HepG2 (cell line): ENCODE measurements around the gene FAM32A. TPM values are rescaled to one million over a fixed set of nuclear protein-coding genes. Genes with fewer than 3 reads are reported as not detected.
A peak's percentile ranks its signal among the peaks of the same experiment; 100 is the strongest.

ENCODE experiments used
- GTF3A ChIP-seq: sonication (generic); formaldehyde crosslinking; conservative IDR thresholded peaks from 2 replicates; pipeline ENCODE4 v1.4.0; 2020; ENCODE audit warnings: mild to moderate bottlenecking, missing genetic modification reagents
- HIVEP1 ChIP-seq: sonication (generic); formaldehyde crosslinking; IDR thresholded peaks from 2 replicates; pipeline ENCODE4 v1.4.0; 2020; ENCODE audit warnings: mild to moderate bottlenecking, missing genetic modification reagents
- HOXA5 ChIP-seq: sonication (generic); formaldehyde crosslinking; IDR thresholded peaks from 2 replicates; pipeline ENCODE4 v1.4.0; 2020; ENCODE audit warnings: missing genetic modification reagents
- NCOA2 ChIP-seq: sonication (generic); formaldehyde crosslinking; IDR thresholded peaks from 2 replicates; pipeline ENCODE4 v1.8.0; 2022; ENCODE audit warnings: inconsistent platforms
- PAWR ChIP-seq: sonication (generic); formaldehyde crosslinking; IDR thresholded peaks from 2 replicates; pipeline ENCODE4 v1.4.0; 2020; ENCODE audit warnings: missing genetic modification reagents, mild to moderate bottlenecking, borderline replicate concordance
- RAD21 ChIP-seq: fragments of 450-650 bp; formaldehyde crosslinking; IDR thresholded peaks from 2 replicates; pipeline ENCODE4 v1.5.0; 2020; ENCODE audit warnings: mild to moderate bottlenecking
- SMC3 ChIP-seq: IDR thresholded peaks from 2 replicates; pipeline ENCODE4 v1.6.1; 2011; ENCODE audit warnings: low read length, improper control_type of control experiment
- TOPORS ChIP-seq: sonication (generic); formaldehyde crosslinking; IDR thresholded peaks from 2 replicates; pipeline ENCODE4 v1.8.0; 2023; ENCODE audit warnings: mild to moderate bottlenecking, missing genetic modification reagents
- U2AF1 ChIP-seq: fragments of 200-400 bp; formaldehyde crosslinking; optimal IDR thresholded peaks from 2 replicates; pipeline ENCODE3; 2017; ENCODE audit warnings: mild to moderate bottlenecking, low read depth, low read length
- YEATS2 ChIP-seq: sonication (generic); formaldehyde crosslinking; IDR thresholded peaks from 2 replicates; pipeline ENCODE4 v1.4.0; 2020; ENCODE audit warnings: missing genetic modification reagents, borderline replicate concordance
- ZKSCAN5 ChIP-seq: sonication (generic); formaldehyde crosslinking; IDR thresholded peaks from 2 replicates; pipeline ENCODE4 v1.5.1; 2020; ENCODE audit warnings: mild to moderate bottlenecking, missing genetic modification reagents
- ZNF331 ChIP-seq: sonication (generic); formaldehyde crosslinking; IDR thresholded peaks from 2 replicates; pipeline ENCODE4 v1.4.0; 2020; ENCODE audit warnings: missing genetic modification reagents
- ZNF350 ChIP-seq: sonication (generic); formaldehyde crosslinking; IDR thresholded peaks from 2 replicates; pipeline ENCODE4 v1.4.0; 2020; ENCODE audit warnings: mild to moderate bottlenecking, low read depth, missing genetic modification reagents, borderline replicate concordance
- ZNF549 ChIP-seq: sonication (generic); formaldehyde crosslinking; IDR thresholded peaks from 2 replicates; pipeline ENCODE4 v1.5.0; 2020; ENCODE audit warnings: missing genetic modification reagents
- ZNF780A ChIP-seq: sonication (generic); formaldehyde crosslinking; IDR thresholded peaks from 2 replicates; pipeline ENCODE4 v1.8.0; 2022; ENCODE audit warnings: mild to moderate bottlenecking, missing genetic modification reagents, moderate library complexity
- ZSCAN12 ChIP-seq: sonication (generic); formaldehyde crosslinking; IDR thresholded peaks from 2 replicates; pipeline ENCODE4 v1.9.0; 2021; ENCODE audit warnings: mild to moderate bottlenecking, missing genetic modification reagents
- polyA plus RNA-seq, 8 experiments: library from polyadenylated mRNA; depleted of rRNA in 3 of 8; stranded (reverse) in 7 of 8; unstranded in 1 of 8; fragments of >200 nt; fragmentation: Illumina TruSeq in 4 of 8; extraction: Trizol in 4 of 8; gene quantifications; 2 replicates each; pipeline versions ENCODE4 v1.2.1 to v1.2.3, GENCODE V29; 2011 to 2016; ENCODE audit warnings: low read depth in 4 of 8, missing spikeins in 1 of 8, mixed read lengths in 1 of 8; ENCODE audit not compliant: insufficient read depth in 1 of 8
- total RNA-seq, 5 experiments: library from RNA; depleted of rRNA; stranded (reverse); fragments of >200 nt; fragmentation: Illumina TruSeq; extraction: Trizol; gene quantifications; 2 replicates each; pipeline ENCODE4 v1.2.3, GENCODE V29; 2016; ENCODE audit warnings: low read depth in 1 of 5
- TF ChIP-seq, protein P1 (sequence below): IDR thresholded peaks from 2 replicates; pipeline ENCODE4 v1.6.1; 2016; ENCODE audit warnings: low read depth, borderline replicate concordance
- TF ChIP-seq, protein P2 (sequence below): sonication (generic); formaldehyde crosslinking; IDR thresholded peaks from 2 replicates; pipeline ENCODE4 v1.8.1; 2023; ENCODE audit warnings: mild to moderate bottlenecking, missing genetic modification reagents
- TF ChIP-seq, protein P3 (sequence below): sonication (generic); formaldehyde crosslinking; IDR thresholded peaks from 2 replicates; pipeline ENCODE4 v1.5.0; 2020; ENCODE audit warnings: mild to moderate bottlenecking, missing genetic modification reagents, borderline replicate concordance
- TF ChIP-seq, protein P4 (sequence below), 2 experiments: sonication (generic) in 1 of 2; formaldehyde crosslinking in 1 of 2; IDR thresholded peaks; 2 replicates each; pipeline versions ENCODE4 v1.4.0 to v1.6.1; 2018 to 2020; ENCODE audit warnings: missing genetic modification reagents in 2 of 2, borderline replicate concordance in 1 of 2, low read depth in 1 of 2, mild to moderate bottlenecking in 1 of 2, missing biosample characterization in 1 of 2

Gene FAM32A
- total and polyA plus RNA-seq, 2 of the 13 experiments (the other 11 are each of a cell fraction or from before 2014, with no cell fraction given) = 85.8 to 86.2 TPM

DNA sequence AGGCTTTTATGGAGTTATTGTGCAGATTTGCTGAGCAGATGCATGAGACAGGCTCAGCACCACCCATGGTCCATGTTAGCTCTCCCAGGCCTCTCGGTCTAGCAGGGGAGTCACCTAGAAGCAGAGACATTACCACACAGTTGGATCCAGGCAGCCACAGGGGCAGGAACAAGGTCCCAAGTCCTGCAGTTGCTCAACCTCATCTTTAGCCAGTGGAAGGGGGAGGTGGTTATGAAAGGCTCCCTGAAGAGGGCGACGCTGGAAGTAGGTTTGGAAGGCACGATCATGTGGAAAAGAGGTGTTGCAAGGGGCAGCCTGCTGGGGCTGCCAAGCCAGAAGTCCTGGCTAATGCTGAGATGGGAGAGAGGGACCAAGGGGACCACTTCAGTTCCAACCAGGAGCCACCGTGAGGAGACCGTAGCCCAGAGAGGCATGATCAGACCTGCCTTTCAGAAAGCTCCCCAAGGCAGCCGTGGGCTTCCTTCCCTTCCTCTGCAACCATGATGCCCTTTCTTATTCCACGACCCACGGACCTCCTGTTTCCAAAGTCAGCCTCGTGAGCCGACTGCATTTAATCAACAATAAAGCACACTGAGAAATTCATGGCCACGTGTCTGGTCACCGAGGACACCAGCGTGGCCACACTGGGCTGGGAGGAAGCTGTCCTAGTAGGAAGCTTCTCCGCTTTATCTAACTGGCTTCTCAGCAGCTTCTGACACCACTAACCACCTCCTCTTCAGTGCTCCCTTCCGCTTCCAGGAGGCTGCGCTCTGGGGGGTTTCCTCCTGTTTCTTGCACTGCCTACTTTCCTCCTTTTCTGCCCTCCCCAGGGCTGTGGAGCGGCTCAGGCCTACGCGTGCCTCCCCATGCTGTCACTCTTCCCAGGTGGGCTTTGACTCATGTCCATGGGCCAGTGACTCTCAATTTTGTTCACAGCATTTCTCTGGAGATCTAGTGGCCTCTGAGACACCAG, 15.1 kb downstream of the FAM32A start (continued):
- TF ChIP-seq ZNF331 (CRISPR knock-in tag) = peak; percentile 91; the same call in 1 of the 2 replicates
- TF ChIP-seq HOXA5 = no peak
- TF ChIP-seq, protein P1, sequence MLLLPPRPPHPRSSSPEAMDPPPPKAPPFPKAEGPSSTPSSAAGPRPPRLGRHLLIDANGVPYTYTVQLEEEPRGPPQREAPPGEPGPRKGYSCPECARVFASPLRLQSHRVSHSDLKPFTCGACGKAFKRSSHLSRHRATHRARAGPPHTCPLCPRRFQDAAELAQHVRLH (CRISPR knock-in tag) = peak; percentile 62
- TF ChIP-seq YEATS2 = no peak; the same call in 1 of the 2 replicates
- no peak for TF ChIP-seq RAD21 (CRISPR knock-in tag)
- TF ChIP-seq PAWR (CRISPR knock-in tag) = no peak
- TF ChIP-seq TOPORS (CRISPR knock-in tag) = 0 out of 2 replicates have a peak, but pooled peaks have one; percentile 35
- TF ChIP-seq GTF3A = no peak
- TF ChIP-seq, protein P2, sequence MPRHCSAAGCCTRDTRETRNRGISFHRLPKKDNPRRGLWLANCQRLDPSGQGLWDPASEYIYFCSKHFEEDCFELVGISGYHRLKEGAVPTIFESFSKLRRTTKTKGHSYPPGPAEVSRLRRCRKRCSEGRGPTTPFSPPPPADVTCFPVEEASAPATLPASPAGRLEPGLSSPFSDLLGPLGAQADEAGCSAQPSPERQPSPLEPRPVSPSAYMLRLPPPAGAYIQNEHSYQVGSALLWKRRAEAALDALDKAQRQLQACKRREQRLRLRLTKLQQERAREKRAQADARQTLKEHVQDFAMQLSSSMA (CRISPR knock-in tag) = peak; percentile 94
- no peak for TF ChIP-seq U2AF1
- no peak for TF ChIP-seq ZSCAN12 (CRISPR knock-in tag)
- TF ChIP-seq ZNF350 = peak; percentile 75; the same call in 1 of the 2 replicates
- TF ChIP-seq ZKSCAN5 (CRISPR knock-in tag) = no peak
- peak; percentile 20; the same call in 1 of the 2 replicates for TF ChIP-seq HIVEP1 (CRISPR knock-in tag)
- TF ChIP-seq NCOA2 (CRISPR knock-in tag) = peak; percentile 72
- no peak for TF ChIP-seq ZNF549 (CRISPR knock-in tag)
- peak; percentile 54 for TF ChIP-seq SMC3
- TF ChIP-seq, protein P3, sequence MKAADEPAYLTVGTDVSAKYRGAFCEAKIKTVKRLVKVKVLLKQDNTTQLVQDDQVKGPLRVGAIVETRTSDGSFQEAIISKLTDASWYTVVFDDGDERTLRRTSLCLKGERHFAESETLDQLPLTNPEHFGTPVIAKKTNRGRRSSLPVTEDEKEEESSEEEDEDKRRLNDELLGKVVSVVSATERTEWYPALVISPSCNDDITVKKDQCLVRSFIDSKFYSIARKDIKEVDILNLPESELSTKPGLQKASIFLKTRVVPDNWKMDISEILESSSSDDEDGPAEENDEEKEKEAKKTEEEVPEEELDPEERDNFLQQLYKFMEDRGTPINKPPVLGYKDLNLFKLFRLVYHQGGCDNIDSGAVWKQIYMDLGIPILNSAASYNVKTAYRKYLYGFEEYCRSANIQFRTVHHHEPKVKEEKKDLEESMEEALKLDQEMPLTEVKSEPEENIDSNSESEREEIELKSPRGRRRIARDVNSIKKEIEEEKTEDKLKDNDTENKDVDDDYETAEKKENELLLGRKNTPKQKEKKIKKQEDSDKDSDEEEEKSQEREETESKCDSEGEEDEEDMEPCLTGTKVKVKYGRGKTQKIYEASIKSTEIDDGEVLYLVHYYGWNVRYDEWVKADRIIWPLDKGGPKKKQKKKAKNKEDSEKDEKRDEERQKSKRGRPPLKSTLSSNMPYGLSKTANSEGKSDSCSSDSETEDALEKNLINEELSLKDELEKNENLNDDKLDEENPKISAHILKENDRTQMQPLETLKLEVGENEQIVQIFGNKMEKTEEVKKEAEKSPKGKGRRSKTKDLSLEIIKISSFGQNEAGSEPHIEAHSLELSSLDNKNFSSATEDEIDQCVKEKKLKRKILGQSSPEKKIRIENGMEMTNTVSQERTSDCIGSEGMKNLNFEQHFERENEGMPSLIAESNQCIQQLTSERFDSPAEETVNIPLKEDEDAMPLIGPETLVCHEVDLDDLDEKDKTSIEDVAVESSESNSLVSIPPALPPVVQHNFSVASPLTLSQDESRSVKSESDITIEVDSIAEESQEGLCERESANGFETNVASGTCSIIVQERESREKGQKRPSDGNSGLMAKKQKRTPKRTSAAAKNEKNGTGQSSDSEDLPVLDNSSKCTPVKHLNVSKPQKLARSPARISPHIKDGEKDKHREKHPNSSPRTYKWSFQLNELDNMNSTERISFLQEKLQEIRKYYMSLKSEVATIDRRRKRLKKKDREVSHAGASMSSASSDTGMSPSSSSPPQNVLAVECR = peak; percentile 84; the same call in 1 of the 2 replicates
- TF ChIP-seq, protein P4, sequence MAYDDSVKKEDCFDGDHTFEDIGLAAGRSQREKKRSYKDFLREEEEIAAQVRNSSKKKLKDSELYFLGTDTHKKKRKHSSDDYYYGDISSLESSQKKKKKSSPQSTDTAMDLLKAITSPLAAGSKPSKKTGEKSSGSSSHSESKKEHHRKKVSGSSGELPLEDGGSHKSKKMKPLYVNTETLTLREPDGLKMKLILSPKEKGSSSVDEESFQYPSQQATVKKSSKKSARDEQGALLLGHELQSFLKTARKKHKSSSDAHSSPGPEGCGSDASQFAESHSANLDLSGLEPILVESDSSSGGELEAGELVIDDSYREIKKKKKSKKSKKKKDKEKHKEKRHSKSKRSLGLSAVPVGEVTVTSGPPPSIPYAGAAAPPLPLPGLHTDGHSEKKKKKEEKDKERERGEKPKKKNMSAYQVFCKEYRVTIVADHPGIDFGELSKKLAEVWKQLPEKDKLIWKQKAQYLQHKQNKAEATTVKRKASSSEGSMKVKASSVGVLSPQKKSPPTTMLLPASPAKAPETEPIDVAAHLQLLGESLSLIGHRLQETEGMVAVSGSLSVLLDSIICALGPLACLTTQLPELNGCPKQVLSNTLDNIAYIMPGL (CRISPR knock-in tag; IDR thresholded peaks at IDR 0.05; ENCODE audit: borderline replicate concordance in 1 of 2, low read depth in 1 of 2) = peak; percentile 36 to 62; a peak in 3 of 4 replicates
- TF ChIP-seq ZNF780A (CRISPR knock-in tag) = no peak
